Measurements from ENCODE around the gene LCAT. TPM values are rescaled to one million over a fixed set of nuclear protein-coding genes. Genes with fewer than 3 reads are reported as not detected.
A peak's percentile ranks its signal among the peaks of the same experiment; 100 is the strongest.
"Not testable (repeated sequence)": the region's sequence is repeated elsewhere in the genome, so short reads cannot be mapped to it uniquely, and the experiment has no call there.

The LCAT gene
- total RNA-seq, 4 donors from 2014 or later, result 13.9 to 43.1 (median 22.0) TPM

DNA sequence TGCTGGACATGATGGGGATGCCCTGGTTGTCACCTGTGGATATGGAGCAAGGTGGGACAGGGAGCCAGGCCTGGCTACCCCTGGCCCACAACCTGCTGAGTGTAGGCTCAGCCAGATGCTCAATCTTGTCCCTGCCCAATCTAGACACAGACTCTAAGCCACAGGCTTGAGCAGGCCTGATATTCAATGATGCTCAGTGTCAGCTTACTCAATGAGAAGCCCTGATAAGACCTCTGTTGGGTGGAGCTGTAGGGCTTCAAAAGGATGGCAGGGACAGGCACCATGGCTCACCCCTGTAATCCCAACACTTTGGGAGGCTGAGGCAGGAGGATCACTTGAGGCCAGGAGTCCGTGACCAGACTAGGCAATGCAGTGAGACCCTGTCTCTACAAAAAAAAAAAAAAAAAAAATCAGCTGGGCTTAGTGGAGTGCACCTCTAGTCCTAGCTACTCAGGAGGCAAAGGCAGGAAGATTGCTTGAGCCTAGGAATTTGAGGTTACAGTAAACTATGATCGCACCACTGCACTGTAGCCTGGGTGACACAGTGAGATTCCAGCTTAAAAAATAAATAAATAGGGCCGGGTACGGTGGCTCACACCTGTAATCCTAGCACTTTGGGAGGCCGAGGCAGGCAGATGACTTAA, 3.4 kb downstream of the LCAT start:
- no peaks in the 10 kb centered on the region for H3K9me3 ChIP-seq
- peak overlapping the region in 1 of 4 donors; percentile 47 for H3K27ac ChIP-seq (replicated peaks in 1 of 4)
- no peak for DNase-seq (ENCODE audit: extremely low spot score)
- TF ChIP-seq EP300 (IDR thresholded peaks at IDR 0.05) (no peak), POLR2A (IDR thresholded peaks at IDR 0.05; ENCODE audit: low read depth) (no peak), POLR2AphosphoS5 (IDR thresholded peaks at IDR 0.05) (no peak)
- TF ChIP-seq, protein P1, sequence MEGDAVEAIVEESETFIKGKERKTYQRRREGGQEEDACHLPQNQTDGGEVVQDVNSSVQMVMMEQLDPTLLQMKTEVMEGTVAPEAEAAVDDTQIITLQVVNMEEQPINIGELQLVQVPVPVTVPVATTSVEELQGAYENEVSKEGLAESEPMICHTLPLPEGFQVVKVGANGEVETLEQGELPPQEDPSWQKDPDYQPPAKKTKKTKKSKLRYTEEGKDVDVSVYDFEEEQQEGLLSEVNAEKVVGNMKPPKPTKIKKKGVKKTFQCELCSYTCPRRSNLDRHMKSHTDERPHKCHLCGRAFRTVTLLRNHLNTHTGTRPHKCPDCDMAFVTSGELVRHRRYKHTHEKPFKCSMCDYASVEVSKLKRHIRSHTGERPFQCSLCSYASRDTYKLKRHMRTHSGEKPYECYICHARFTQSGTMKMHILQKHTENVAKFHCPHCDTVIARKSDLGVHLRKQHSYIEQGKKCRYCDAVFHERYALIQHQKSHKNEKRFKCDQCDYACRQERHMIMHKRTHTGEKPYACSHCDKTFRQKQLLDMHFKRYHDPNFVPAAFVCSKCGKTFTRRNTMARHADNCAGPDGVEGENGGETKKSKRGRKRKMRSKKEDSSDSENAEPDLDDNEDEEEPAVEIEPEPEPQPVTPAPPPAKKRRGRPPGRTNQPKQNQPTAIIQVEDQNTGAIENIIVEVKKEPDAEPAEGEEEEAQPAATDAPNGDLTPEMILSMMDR (IDR thresholded peaks at IDR 0.05), result no peak
- peaks cover 26 to 68% (median 55%) of the 10 kb centered on the region in 4 donors for H3K36me3 ChIP-seq
- H3K4me1 ChIP-seq, result peaks cover 31 to 64% (median 55%) of the 10 kb centered on the region in 4 donors
- no peaks in the 10 kb centered on the region for H3K27me3 ChIP-seq
- no peak overlapping the region for H3K4me3 ChIP-seq
- WGBS, result 88% methylated on average over 5 of the region's 5 CpGs
- intact Hi-C loops (cut with DNase I), result no loop called here

DNA sequence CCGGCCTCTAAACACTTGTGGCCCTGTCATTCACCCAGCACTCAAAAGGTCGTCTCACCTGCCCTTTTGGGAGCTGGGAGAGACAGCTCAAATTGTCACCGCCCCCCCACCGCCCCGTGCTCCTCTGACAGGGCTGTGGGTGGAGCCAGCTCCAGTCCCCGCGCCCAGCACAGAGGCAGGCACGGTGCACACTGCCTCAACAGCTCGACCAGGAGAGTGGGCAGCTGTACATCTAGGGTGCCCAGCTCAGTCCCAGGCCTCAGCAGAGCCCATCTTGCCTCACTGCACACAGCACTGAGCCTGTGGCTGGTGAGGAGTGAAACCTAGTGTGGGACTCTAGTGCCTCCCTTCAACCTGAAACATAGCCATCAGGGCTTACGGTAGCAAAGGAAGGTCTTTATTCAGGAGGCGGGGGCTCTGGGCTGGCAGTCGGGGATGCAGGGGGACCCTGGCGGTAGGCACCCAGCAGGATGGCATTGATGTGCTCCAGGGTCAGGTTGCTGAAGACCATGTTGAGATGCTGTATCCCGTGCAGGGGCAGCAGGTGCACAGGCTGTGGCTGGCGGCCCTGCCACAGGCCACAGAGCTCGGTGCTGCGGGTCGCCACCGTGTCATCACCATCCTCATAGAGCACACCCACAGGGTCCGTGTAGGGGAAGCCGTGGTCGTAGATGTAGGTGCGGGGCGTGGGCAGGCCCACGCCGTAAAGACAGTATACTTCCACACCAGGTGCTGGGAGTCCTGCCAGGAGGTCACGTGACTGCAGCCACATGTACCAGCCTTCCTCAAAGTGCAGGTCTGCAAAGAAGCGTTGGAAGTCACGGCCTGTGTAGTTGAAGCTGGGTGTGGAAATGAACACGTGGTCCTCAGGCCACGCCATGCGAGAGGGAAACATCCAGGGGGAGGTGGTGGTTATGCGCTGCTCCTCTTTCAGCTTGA, 4.1 kb downstream of the LCAT start:
- no peaks in the 10 kb centered on the region for H3K9me3 ChIP-seq
- intact Hi-C loops (cut with DNase I), result no loop called here
- peak overlapping the region in 2 of 4 donors; percentile 15 to 36 for H3K27ac ChIP-seq (replicated peaks in 1 of 4)
- 76% methylated on average over 13 of the region's 33 CpGs for WGBS
- no peak for DNase-seq (ENCODE audit: extremely low spot score)
- H3K36me3 ChIP-seq, result peaks cover 19 to 60% (median 47%) of the 10 kb centered on the region in 4 donors
- H3K27me3 ChIP-seq, result no peaks in the 10 kb centered on the region
- no peak for TF ChIP-seq EP300 (IDR thresholded peaks at IDR 0.05)
- no peak for TF ChIP-seq POLR2A (IDR thresholded peaks at IDR 0.05; ENCODE audit: low read depth)
- TF ChIP-seq, protein P1 (IDR thresholded peaks at IDR 0.05), result no peak
- peak in 1 of 2 donors; percentile 36 for TF ChIP-seq POLR2AphosphoS5 (IDR thresholded peaks at IDR 0.05)
- peaks cover 31 to 64% (median 55%) of the 10 kb centered on the region in 4 donors for H3K4me1 ChIP-seq
- H3K4me3 ChIP-seq, result no peak overlapping the region

DNA sequence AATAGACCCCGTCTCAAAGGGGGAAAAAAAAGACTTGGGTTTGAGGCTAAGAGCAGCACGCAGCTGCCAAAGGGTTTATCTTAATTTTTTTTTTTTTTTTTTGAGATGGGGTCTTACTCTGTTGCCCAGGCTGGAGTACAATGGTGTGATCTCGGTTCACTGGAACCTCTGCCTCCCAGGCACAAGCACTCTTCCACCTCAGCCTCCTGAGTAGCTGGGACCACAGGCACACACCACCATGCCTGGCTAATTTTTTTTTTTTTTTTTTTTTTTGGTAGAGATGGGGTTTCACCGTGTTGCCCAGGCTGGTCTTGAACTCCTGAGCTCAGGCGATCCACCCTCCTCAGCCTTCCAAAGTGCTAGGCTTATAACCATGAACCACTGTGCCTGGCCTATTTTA, 6.2 kb downstream of the LCAT start:
- H3K27me3 ChIP-seq; H3K4me3 ChIP-seq; DNase-seq (ENCODE audit: extremely low spot score); intact Hi-C loops (cut with DNase I); H3K9me3 ChIP-seq: not testable (repeated sequence)
- Histone ChIP-seq H3K4me1 (peaks cover 19 to 54% (median 41%) of the 10 kb centered on the region in 4 donors), H3K36me3 (peaks cover 11 to 54% (median 36%) of the 10 kb centered on the region in 4 donors), H3K27ac (replicated peaks in 1 of 4) (peak overlapping the region in 3 of 4 donors; percentile 86 to 92 (median 91))
- 93% methylated on average over 5 of the region's 5 CpGs for WGBS

DNA sequence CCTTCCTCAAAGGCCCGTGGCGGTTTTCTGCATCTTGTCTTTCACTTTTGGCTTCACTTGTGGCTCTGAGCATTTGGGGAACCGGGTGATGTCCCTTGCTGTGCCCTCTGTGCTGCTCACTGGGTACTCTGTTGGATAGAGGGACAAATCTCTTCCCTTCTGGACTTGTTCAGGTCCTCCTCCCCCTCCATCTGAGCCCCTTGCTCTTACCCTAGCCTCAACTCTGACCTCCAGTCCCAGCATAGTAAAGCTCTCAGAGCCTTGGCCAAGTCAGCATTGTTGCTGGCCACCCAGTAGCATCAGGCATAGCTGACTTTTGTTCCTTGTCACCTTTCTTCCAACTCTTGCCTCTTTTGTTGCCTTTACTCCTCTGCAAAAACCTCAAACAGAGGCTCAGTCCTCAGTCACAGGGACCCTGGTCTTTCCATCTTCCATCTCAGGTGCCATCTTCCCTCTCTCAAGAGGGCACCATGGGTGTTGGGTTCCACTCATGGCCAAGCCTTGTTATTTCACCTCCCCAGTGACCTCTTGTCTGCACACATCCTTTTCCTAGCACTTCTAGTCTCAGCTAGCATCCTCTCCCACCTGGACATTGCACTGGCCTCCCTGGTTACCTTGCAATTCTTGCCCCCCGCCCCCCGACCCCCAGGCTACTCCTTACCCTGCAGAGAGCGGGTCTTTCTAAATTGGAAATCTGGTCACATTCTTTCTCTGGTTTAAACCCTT, 6.9 kb downstream of the LCAT start:
- Histone ChIP-seq H3K9me3 (no peaks in the 10 kb centered on the region), H3K27me3 (no peaks in the 10 kb centered on the region), H3K27ac (replicated peaks in 1 of 4) (peak overlapping the region; percentile 86 to 93 (median 92)), H3K4me3 (peak overlapping the region; percentile 73 to 96 (median 88)), H3K4me1 (peaks cover 19 to 48% (median 35%) of the 10 kb centered on the region in 4 donors), H3K36me3 (peaks cover 5 to 54% (median 34%) of the 10 kb centered on the region in 4 donors)
- DNase-seq (ENCODE audit: extremely low spot score), result no peak
- intact Hi-C loops (cut with DNase I), result no loop called here
- no peak for TF ChIP-seq POLR2AphosphoS5 (IDR thresholded peaks at IDR 0.05)
- TF ChIP-seq, protein P1 (IDR thresholded peaks at IDR 0.05), result no peak
- no peak for TF ChIP-seq POLR2A (IDR thresholded peaks at IDR 0.05; ENCODE audit: low read depth)
- TF ChIP-seq EP300 (IDR thresholded peaks at IDR 0.05), result no peak
- WGBS, result 45% methylated on average over 6 of the region's 6 CpGs

Data from esophagus muscularis mucosa (tissue), 4 donors.